A549 (cell line): ENCODE results near the gene MEF2B.

Experiments used
- BHLHE40 ChIP-seq: IDR thresholded peaks from 2 replicates; pipeline ENCODE4 v1.6.1; 2012; ENCODE audit warnings: low read depth, low read length, inconsistent platforms
- CTCF ChIP-seq: fragments of >200 bp; sonication (Bioruptor Twin); formaldehyde crosslinking; IDR thresholded peaks from 3 replicates; pipeline ENCODE4 v1.5.1; 2016
- JUNB ChIP-seq: fragments of >200 bp; sonication (Bioruptor Twin); formaldehyde crosslinking; IDR thresholded peaks from 2 replicates; pipeline ENCODE4 v1.6.1; 2016
- MAX ChIP-seq: IDR thresholded peaks from 2 replicates; pipeline ENCODE4 v1.6.1; 2012
- NR3C1 ChIP-seq: fragments of >200 bp; sonication (Bioruptor Twin); formaldehyde crosslinking; IDR thresholded peaks from 3 replicates; pipeline ENCODE4 v1.6.1; 2017
- POLR2A ChIP-seq: IDR thresholded peaks from 2 replicates; pipeline ENCODE4 v1.6.1; 2012; ENCODE audit warnings: mild to moderate bottlenecking, low read length
- POLR2AphosphoS2 ChIP-seq: conservative IDR thresholded peaks from 2 replicates; pipeline ENCODE4 v1.6.1; 2012; ENCODE audit warnings: low read length, improper control_type of control experiment, inconsistent platforms
- RCOR1 ChIP-seq: fragments of 150-350 bp; IDR thresholded peaks from 2 replicates; pipeline ENCODE4 v1.6.1; 2014; ENCODE audit warnings: antibody characterized with exemption, low read length, low read depth
- REST ChIP-seq: fragments of 200-600 bp; sonication (generic); IDR thresholded peaks from 2 replicates; pipeline ENCODE4 v1.6.1; 2016; ENCODE audit warnings: antibody characterized with exemption, mild to moderate bottlenecking, moderate library complexity
- RFX5 ChIP-seq: fragments of 450-650 bp; IDR thresholded peaks from 2 replicates; pipeline ENCODE4 v1.7.1; 2014; ENCODE audit warnings: antibody characterized with exemption, mild to moderate bottlenecking, moderate library complexity
- RNF2 ChIP-seq: fragments of 200-600 bp; sonication (generic); IDR thresholded peaks from 2 replicates; pipeline ENCODE4 v1.6.1; 2016; ENCODE audit warnings: low read depth, mild to moderate bottlenecking, antibody characterized with exemption, moderate library complexity, borderline replicate concordance
- SREBF2 ChIP-seq: fragments of 450-650 bp; IDR thresholded peaks from 2 replicates; pipeline ENCODE4 v1.6.1; 2014; ENCODE audit warnings: mild to moderate bottlenecking, moderate library complexity
- USF2 ChIP-seq: fragments of 450-650 bp; IDR thresholded peaks from 2 replicates; pipeline ENCODE4 v1.6.1; 2014; ENCODE audit warnings: antibody characterized with exemption

GRCh38 chr19:19113040-19113626, 56.9 kb downstream of the MEF2B start:
- TF ChIP-seq SREBF2 (no peak), CTCF (no peak), NR3C1 (no peak), RFX5 (no peak), POLR2A (no peak), USF2 (no peak), POLR2AphosphoS2 (no peak), BHLHE40 (no peak), REST (no peak), RNF2 (no peak), JUNB (no peak), MAX (no peak), RCOR1 (no peak)
